ENCODE results near the gene NOP10.

The NOP10 gene

GRCh38 chr15:34336991-34337556, 5.9 kb downstream of the NOP10 start:
- TF ChIP-seq CTCF (IDR thresholded peaks at IDR 0.05; ENCODE audit: low read depth, low read length, missing control alignments) = no peak
- no peak for DNase-seq (ENCODE audit: extremely low read depth, low read depth)
- peak overlapping the region; percentile 67 for H3K4me3 ChIP-seq (replicated peaks; ENCODE audit: low read depth, low read length)

- H3K4me3 ChIP-seq (replicated peaks; ENCODE audit: low read depth, low read length) = peak overlapping the region; percentile 67
- no peak for TF ChIP-seq CTCF (IDR thresholded peaks at IDR 0.05; ENCODE audit: low read depth, low read length, missing control alignments)
- DNase-seq (ENCODE audit: extremely low read depth, low read depth) = no peak
These were observed 6.5 kb downstream of the NOP10 start for GRCh38 chr15:34336231-34336990.

GRCh38 chr15:34335176-34336032, 7.5 kb downstream of the NOP10 start:
- TF ChIP-seq CTCF (IDR thresholded peaks at IDR 0.05; ENCODE audit: low read depth, low read length, missing control alignments) = no peak
- no peak overlapping the region for H3K4me3 ChIP-seq (replicated peaks; ENCODE audit: low read depth, low read length)
- no peak for DNase-seq (ENCODE audit: extremely low read depth, low read depth)

- TF ChIP-seq CTCF (IDR thresholded peaks at IDR 0.05; ENCODE audit: low read depth, low read length, missing control alignments) = no peak
- no peak for DNase-seq (ENCODE audit: extremely low read depth, low read depth)
- H3K4me3 ChIP-seq (replicated peaks; ENCODE audit: low read depth, low read length) = no peak overlapping the region
These were observed 8.3 kb downstream of the NOP10 start for GRCh38 chr15:34334672-34335071.

GRCh38 chr15:34332553-34333120, 10.3 kb downstream of the NOP10 start:
- no peak for TF ChIP-seq CTCF (IDR thresholded peaks at IDR 0.05; ENCODE audit: low read depth, low read length, missing control alignments)
- H3K4me3 ChIP-seq (replicated peaks; ENCODE audit: low read depth, low read length) = no peak overlapping the region

GRCh38 chr15:34331809-34332208, 11.1 kb downstream of the NOP10 start:
- TF ChIP-seq CTCF (IDR thresholded peaks at IDR 0.05; ENCODE audit: low read depth, low read length, missing control alignments) = no peak
- no peak overlapping the region for H3K4me3 ChIP-seq (replicated peaks; ENCODE audit: low read depth, low read length)

More at GRCh38 chr15:34332553-34333120, 10.3 kb downstream of the NOP10 start:
- no peak for DNase-seq (ENCODE audit: extremely low read depth, low read depth)

More at GRCh38 chr15:34331809-34332208, 11.1 kb downstream of the NOP10 start:
- no peak for DNase-seq (ENCODE audit: extremely low read depth, low read depth)

Data from HFF-Myc (cell line).